Left renal cortex interstitium (tissue), 4 donors: Measurements from ENCODE around the gene SMARCA5. TPM values are rescaled to one million over a fixed set of nuclear protein-coding genes. Genes with fewer than 3 reads are reported as not detected.
A peak's percentile ranks its signal among the peaks of the same experiment; 100 is the strongest.

Source experiments
- DNase-seq, 4 donors: peaks; one replicate each; pipeline ENCODE4 v3.0.0-alpha.2; 2013; ENCODE audit warnings: low read depth in 4 of 4, low spot score in 2 of 4, missing footprints in 1 of 4
- polyA plus RNA-seq, 4 donors: library from polyadenylated mRNA; unstranded; fragments of 120-200 nt; gene quantifications; one replicate each; pipeline ENCODE4 v1.2.1, GENCODE V29; 2013; ENCODE audit not compliant: insufficient read length in 4 of 4

Gene SMARCA5
- polyA plus RNA-seq, 4 donors: 99.8 to 142 (median 126) TPM

- DNase-seq: no peak
Measured at GRCh38 chr4:143531380-143531779, 17.9 kb downstream of the SMARCA5 start.

- no peak for DNase-seq
Measured at GRCh38 chr4:143531788-143532491, 18.4 kb downstream of the SMARCA5 start.

- no peak for DNase-seq
Measured at GRCh38 chr4:143538979-143539669, 25.6 kb downstream of the SMARCA5 start.

- no peak for DNase-seq
Measured at GRCh38 chr4:143539670-143540023, 26.1 kb downstream of the SMARCA5 start.

GRCh38 chr4:143549928-143550327 is 36.4 kb downstream of the SMARCA5 start:
- no peak for DNase-seq

GRCh38 chr4:143554728-143555597 is 41.5 kb downstream of the SMARCA5 start:
- DNase-seq: no peak

GRCh38 chr4:143555676-143556075 is 42.2 kb downstream of the SMARCA5 start:
- DNase-seq: no peak

GRCh38 chr4:143558286-143558685 is 44.8 kb downstream of the SMARCA5 start:
- DNase-seq: no peak

- peak; percentile 68 to 83 (median 76) for DNase-seq
Measured at GRCh38 chr4:143558823-143559756, 45.6 kb downstream of the SMARCA5 start.

GRCh38 chr4:143559757-143560147 is 46.2 kb downstream of the SMARCA5 start:
- no peak for DNase-seq

GRCh38 chr4:143564472-143564871 is 51.0 kb downstream of the SMARCA5 start:
- DNase-seq: no peak

- DNase-seq: no peak
Measured at GRCh38 chr4:143575331-143575730, 61.8 kb downstream of the SMARCA5 start.

GRCh38 chr4:143581331-143581946 is 67.9 kb downstream of the SMARCA5 start:
- no peak for DNase-seq

- DNase-seq: no peak
Measured at GRCh38 chr4:143585548-143585947, 72.0 kb downstream of the SMARCA5 start.

GRCh38 chr4:143586080-143586479 is 72.6 kb downstream of the SMARCA5 start:
- DNase-seq: no peak

- no peak for DNase-seq
Measured at GRCh38 chr4:143587703-143588102, 74.2 kb downstream of the SMARCA5 start.

GRCh38 chr4:143597276-143597675 is 83.8 kb downstream of the SMARCA5 start:
- DNase-seq: no peak

GRCh38 chr4:143598816-143599215 is 85.3 kb downstream of the SMARCA5 start:
- no peak for DNase-seq

GRCh38 chr4:143599827-143600226 is 86.3 kb downstream of the SMARCA5 start:
- no peak for DNase-seq

- DNase-seq: no peak
Measured at GRCh38 chr4:143606480-143606879, 93.0 kb downstream of the SMARCA5 start.
